H1 (cell line): ENCODE data around the gene ZNF511. TPM values are rescaled to one million over a fixed set of nuclear protein-coding genes. Genes with fewer than 3 reads are reported as not detected.

ENCODE experiments used
- CTCF ChIA-PET: fragments of 300-600 bp; sonication (Branson Sonifier 250); formaldehyde crosslinking; loops from one replicate; lab custom pipeline; 2021; ENCODE audit not compliant: partially characterized antibody; lab: Charles Lee
- POLR2A ChIA-PET: fragments of 300-600 bp; sonication (Branson Sonifier 250); formaldehyde crosslinking; loops from one replicate; lab custom pipeline; 2021; ENCODE audit warnings: inconsistent platforms; ENCODE audit not compliant: partially characterized antibody; lab: Charles Lee
- DNase-seq, 2 experiments: peaks; one replicate each; pipeline versions ENCODE4 v3.0.0 to v3.0.0-alpha.2; 2010 to 2022; ENCODE audit warnings: low spot score in 2 of 2, low read depth in 1 of 2, mixed read lengths in 1 of 2
- FAIRE-seq: peaks from 2 replicates; lab custom pipeline; 2011; peaks lifted over from hg19 to GRCh38; lab: Jason Lieb, UNC
- H2AFZ ChIP-seq: 2 replicates; pipeline ENCODE4 v1.8.1; 2012; ENCODE audit warnings: low read length, inconsistent platforms
- H2AK5ac ChIP-seq: 2 replicates; pipeline ENCODE4 v1.6.1; 2013; ENCODE audit warnings: low read depth, low read length
- H2BK120ac ChIP-seq: replicated peaks from 2 replicates; pipeline ENCODE3; 2013; ENCODE audit warnings: low read depth, low read length, inconsistent platforms
- H2BK12ac ChIP-seq: 2 replicates; pipeline ENCODE4 v1.6.1; 2013; ENCODE audit warnings: low read depth, low read length
- H2BK15ac ChIP-seq: 2 replicates; pipeline ENCODE4 v1.6.1; 2013; ENCODE audit warnings: low read length
- H2BK20ac ChIP-seq: 2 replicates; pipeline ENCODE4 v1.6.1; 2013; ENCODE audit warnings: low read length
- H2BK5ac ChIP-seq: 2 replicates; pipeline ENCODE4 v1.6.1; 2013; ENCODE audit warnings: low read depth, low read length
- H3K14ac ChIP-seq: 2 replicates; pipeline ENCODE4 v1.6.1; 2013; ENCODE audit warnings: inconsistent platforms; ENCODE audit not compliant: insufficient read length
- H3K18ac ChIP-seq: 2 replicates; pipeline ENCODE4 v1.6.1; 2013; ENCODE audit warnings: low read length; ENCODE audit errors: extremely low read depth
- H3K23ac ChIP-seq: 2 replicates; pipeline ENCODE4 v1.6.1; 2013; ENCODE audit warnings: inconsistent platforms; ENCODE audit not compliant: insufficient read length
- H3K23me2 ChIP-seq: 2 replicates; pipeline ENCODE4 v1.6.1; 2013; ENCODE audit warnings: low read depth, low read length
- H3K27ac ChIP-seq: 2 replicates; pipeline ENCODE4 v1.6.1; 2011; ENCODE audit warnings: low read depth, low read length, inconsistent platforms
- H3K27me3 ChIP-seq, 4 experiments: replicated peaks in 1 of 4; 1 replicate in 1 of 4; 2 replicates in 3 of 4; pipeline versions ENCODE4 v1.6.1 to v1.8.1; 2011 to 2013; ENCODE audit warnings: low read length in 3 of 4, mild to moderate bottlenecking in 3 of 4, inconsistent platforms in 2 of 4, mixed read lengths in 2 of 4, moderate library complexity in 1 of 4; ENCODE audit not compliant: control insufficient read depth in 3 of 4, insufficient read depth in 3 of 4; ENCODE audit errors: extremely low read depth in 1 of 4
- H3K36me3 ChIP-seq, 4 experiments: 2 replicates each; pipeline versions ENCODE4 v1.6.1 to v1.8.1; 2011 to 2013; ENCODE audit warnings: mild to moderate bottlenecking in 4 of 4, low read length in 3 of 4, moderate library complexity in 2 of 4, control low read depth in 1 of 4, inconsistent platforms in 1 of 4; ENCODE audit not compliant: insufficient read depth in 4 of 4, control insufficient read depth in 2 of 4
- H3K4ac ChIP-seq: replicated peaks from 2 replicates; pipeline ENCODE3; 2013; ENCODE audit warnings: low read length, low read depth, mixed read lengths, inconsistent platforms; ENCODE audit not compliant: insufficient read length
- H3K4me1 ChIP-seq, 4 experiments: replicated peaks in 1 of 4; 1 replicate in 1 of 4; 2 replicates in 3 of 4; pipeline versions ENCODE4 v1.6.1 to v1.8.1; 2011 to 2013; ENCODE audit warnings: low read length in 3 of 4, inconsistent platforms in 2 of 4, mixed read lengths in 1 of 4; ENCODE audit not compliant: insufficient read depth in 4 of 4, control insufficient read depth in 3 of 4
- H3K4me2 ChIP-seq, 2 experiments: 2 replicates each; pipeline versions ENCODE4 v1.6.1 to v1.8.1; 2011 to 2013; ENCODE audit warnings: low read depth in 2 of 2, low read length in 2 of 2, control low read depth in 1 of 2, inconsistent platforms in 1 of 2, mild to moderate bottlenecking in 1 of 2; ENCODE audit not compliant: insufficient read depth in 1 of 2
- H3K4me3 ChIP-seq, 4 experiments: fragments of 200-600, 300-600 bp in 1 of 4; sonication (generic), shearing (Covaris generic), sonication (Bioruptor Twin) in 1 of 4; 2 replicates each; pipeline versions ENCODE4 v1.5.1 to v1.8.1; 2011 to 2016; ENCODE audit warnings: low read length in 4 of 4, low read depth in 3 of 4, control low read depth in 2 of 4, inconsistent platforms in 2 of 4, mild to moderate bottlenecking in 2 of 4, mixed read lengths in 1 of 4, moderate library complexity in 1 of 4; ENCODE audit not compliant: insufficient read depth in 2 of 4; ENCODE audit errors: extremely low read depth in 1 of 4
- H3K56ac ChIP-seq: replicated peaks from 2 replicates; pipeline ENCODE3; 2013; ENCODE audit warnings: low read depth, mild to moderate bottlenecking, mixed read lengths, low read length, inconsistent platforms; ENCODE audit not compliant: insufficient read length
- H3K79me1 ChIP-seq: 2 replicates; pipeline ENCODE4 v1.6.1; 2013; ENCODE audit warnings: low read depth, low read length, control low read depth
- H3K79me2 ChIP-seq, 2 experiments: 2 replicates each; pipeline versions ENCODE4 v1.6.1 to v1.8.1; 2012 to 2013; ENCODE audit warnings: low read length in 2 of 2, mild to moderate bottlenecking in 2 of 2, inconsistent platforms in 1 of 2; ENCODE audit not compliant: insufficient read depth in 2 of 2, control insufficient read depth in 1 of 2
- H3K9ac ChIP-seq, 4 experiments: replicated peaks in 1 of 4; 1 replicate in 1 of 4; 2 replicates in 3 of 4; pipeline versions ENCODE4 v1.6.1 to v1.8.1; 2011 to 2013; ENCODE audit warnings: low read depth in 3 of 4, low read length in 3 of 4, control low read depth in 2 of 4, mild to moderate bottlenecking in 2 of 4, moderate library complexity in 2 of 4, inconsistent platforms in 1 of 4; ENCODE audit errors: extremely low read depth in 1 of 4
- H3K9me3 ChIP-seq, 2 experiments: 2 replicates each; pipeline versions ENCODE4 v1.6.1 to v1.8.1; 2012 to 2013; ENCODE audit warnings: mild to moderate bottlenecking in 2 of 2, moderate library complexity in 2 of 2, control low read depth in 1 of 2, inconsistent platforms in 1 of 2, low read depth in 1 of 2, low read length in 1 of 2, mixed read lengths in 1 of 2; ENCODE audit not compliant: insufficient read depth in 2 of 2
- H4K20me1 ChIP-seq, 2 experiments: replicated peaks in 1 of 2; 2 replicates each; pipeline versions ENCODE3 to v1.8.1; 2011 to 2013; ENCODE audit warnings: inconsistent platforms in 2 of 2, low read length in 2 of 2, mild to moderate bottlenecking in 1 of 2; ENCODE audit not compliant: insufficient read depth in 2 of 2, control insufficient read depth in 1 of 2
- H4K5ac ChIP-seq: 2 replicates; pipeline ENCODE4 v1.6.1; 2013; ENCODE audit warnings: low read length, low read depth, mixed read lengths, inconsistent platforms; ENCODE audit not compliant: insufficient read length
- H4K8ac ChIP-seq: 2 replicates; pipeline ENCODE4 v1.8.0; 2013; ENCODE audit warnings: mild to moderate bottlenecking, moderate library complexity, low read length, inconsistent platforms; ENCODE audit not compliant: insufficient read depth; ENCODE audit errors: extremely low read depth
- H4K91ac ChIP-seq: replicated peaks from 2 replicates; pipeline ENCODE3; 2013; ENCODE audit warnings: low read length, mixed read lengths, inconsistent platforms; ENCODE audit not compliant: insufficient read length
- BCL11A ChIP-seq, 2 experiments: IDR thresholded peaks; one replicate each; pipeline ENCODE4 v1.6.1; 2011; ENCODE audit warnings: low read depth in 2 of 2, low read length in 2 of 2, mild to moderate bottlenecking in 2 of 2
- EZH2 ChIP-seq: fragments of 200-600 bp; sonication (generic); IDR thresholded peaks from 2 replicates; pipeline ENCODE4 v1.7.1; 2012; ENCODE audit warnings: low read depth, mild to moderate bottlenecking, moderate library complexity, low read length, inconsistent platforms; ENCODE audit not compliant: severe bottlenecking
- HDAC2 ChIP-seq, 2 experiments: fragments of 300-600 bp in 1 of 2; sonication (generic) in 1 of 2; IDR thresholded peaks; 2 replicates each; pipeline ENCODE4 v1.6.1; 2011 to 2012; ENCODE audit warnings: low read depth in 2 of 2, low read length in 2 of 2, mild to moderate bottlenecking in 2 of 2, moderate library complexity in 2 of 2, borderline replicate concordance in 1 of 2, inconsistent platforms in 1 of 2
- JUN ChIP-seq: IDR thresholded peaks from 2 replicates; pipeline ENCODE4 v1.6.1; 2011; ENCODE audit warnings: low read depth, mild to moderate bottlenecking, improper control_type of control experiment, low read length
- KDM1A ChIP-seq: fragments of 200-600, 300-600 bp; sonication (generic); IDR thresholded peaks from 2 replicates; pipeline ENCODE4 v1.7.1; 2016; ENCODE audit warnings: mild to moderate bottlenecking, low read length, borderline replicate concordance
- KDM5A ChIP-seq: fragments of 200-600 bp; IDR thresholded peaks from 2 replicates; pipeline ENCODE4 v1.7.1; 2012; ENCODE audit warnings: mild to moderate bottlenecking, low read length, inconsistent platforms, mixed read lengths
- NANOG ChIP-seq: IDR thresholded peaks from 2 replicates; pipeline ENCODE4 v1.6.1; 2011; ENCODE audit warnings: low read length, low read depth, mild to moderate bottlenecking, inconsistent platforms; ENCODE audit not compliant: insufficient read depth, poor library complexity, severe bottlenecking
- POU5F1 ChIP-seq: IDR thresholded peaks from 2 replicates; pipeline ENCODE4 v1.6.1; 2011; ENCODE audit warnings: low read depth, mild to moderate bottlenecking, low read length, moderate library complexity
- RFX5 ChIP-seq: IDR thresholded peaks from 2 replicates; pipeline ENCODE4 v1.6.1; 2011; ENCODE audit warnings: low read depth, low read length, improper control_type of control experiment, borderline replicate concordance
- RXRA ChIP-seq: IDR thresholded peaks from 2 replicates; pipeline ENCODE4 v1.6.1; 2011; ENCODE audit warnings: low read depth, mild to moderate bottlenecking, low read length, moderate library complexity; ENCODE audit not compliant: insufficient read depth
- WGBS, 2 experiments: shearing (Covaris generic) in 1 of 2; methylation state at CpG; one replicate each; pipeline versions ENCODE4 v1.1.6 to v1.1.7; 2013 to 2015; ENCODE audit warnings: low lambda C conversion rate in 2 of 2, mixed read lengths in 2 of 2, inconsistent platforms in 1 of 2, low coverage in 1 of 2, missing lambda C conversion rate in 1 of 2; ENCODE audit not compliant: insufficient replicate concordance in 2 of 2, insufficient coverage in 1 of 2, insufficient read length in 1 of 2; ENCODE audit errors: extremely low coverage in 1 of 2, missing lambda C conversion rate in 1 of 2; 5-methylcytosine and 5-hydroxymethylcytosine counted together
- polyA plus RNA-seq, 7 experiments: library from polyadenylated mRNA; depleted of rRNA in 3 of 7; stranded (reverse) in 5 of 7; unstranded in 2 of 7; fragments of >200 nt in 5 of 7; fragments of 200-250 nt in 2 of 7; gene quantifications; 1 replicate in 5 of 7; 2 replicates in 1 of 7; 4 replicates in 1 of 7; pipeline versions ENCODE4 v1.2.1 to v1.2.3, GENCODE V29; 2011 to 2013; ENCODE audit warnings: missing spikeins in 2 of 7, mixed read lengths in 2 of 7
- total RNA-seq: library from RNA; stranded (reverse); fragmentation: NEBNext Ultra II Directional; extraction: Animal tissue kit (Norgen Biotek cat#: 25700); gene quantifications from 2 replicates; pipeline ENCODE4 v1.2.1, GENCODE V29; 2021

The ZNF511 gene
- total and polyA plus RNA-seq, 2 of the 8 experiments (the other 6 are each of a cell fraction or from before 2014, with no cell fraction given), result 55.4 to 71.7 TPM

DNA sequence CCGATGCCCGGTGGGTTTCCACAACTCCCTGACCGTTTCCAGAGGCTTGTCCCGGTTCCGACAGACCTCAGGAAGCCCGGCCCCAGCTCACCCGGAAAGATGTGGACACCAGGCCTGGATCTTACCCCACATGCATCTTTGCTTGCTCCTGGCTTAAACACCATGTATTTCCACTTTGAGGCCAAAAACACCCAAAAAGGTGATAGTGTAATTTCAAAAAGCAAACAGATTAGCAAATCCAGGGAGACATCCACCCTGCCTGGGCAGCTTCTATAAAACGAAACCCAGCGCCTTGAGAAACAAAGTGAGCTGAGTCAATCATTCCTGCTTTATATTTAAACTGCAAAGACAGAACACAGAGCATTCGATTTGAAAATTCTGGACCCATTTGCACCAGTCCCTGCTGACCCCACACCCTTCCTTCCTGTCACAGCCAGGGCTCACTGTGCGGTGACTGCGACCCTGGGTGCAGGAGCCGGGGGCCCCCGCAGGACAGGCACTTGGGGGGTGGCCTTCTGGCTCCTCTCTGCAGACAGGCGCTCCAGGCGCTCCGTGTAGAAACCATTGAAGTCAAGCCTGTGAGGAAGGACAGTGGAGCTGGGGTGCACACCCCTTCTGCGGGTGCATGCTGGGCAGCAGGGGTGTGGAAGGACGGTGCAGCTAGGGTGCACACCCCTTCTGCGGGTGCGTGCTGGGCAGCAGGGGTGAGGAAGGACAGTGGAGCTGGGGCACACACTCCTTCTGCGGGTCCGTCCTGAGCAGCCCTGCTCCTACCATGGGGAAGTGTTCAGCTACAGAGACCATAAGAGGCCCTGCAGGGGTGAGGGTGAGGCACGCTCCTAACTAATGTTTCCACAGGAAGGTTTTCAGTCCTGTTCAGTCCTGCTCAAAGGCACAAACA lies 29.1 kb upstream of the ZNF511 start:
- H3K4ac ChIP-seq, result no peak overlapping the region
- H3K27me3 ChIP-seq, result peaks cover 0 to 7% (median 4%) of the 10 kb centered on the region in 4 experiments; a peak in 6 of 7 replicates
- no peak overlapping the region for H3K23ac ChIP-seq
- no peaks in the 10 kb centered on the region for H3K79me2 ChIP-seq
- H3K4me1 ChIP-seq, result peaks cover 0 to 13% (median 7%) of the 10 kb centered on the region in 4 experiments; a peak in 5 of 7 replicates
- H3K4me3 ChIP-seq, result no peak overlapping the region
- H2AK5ac ChIP-seq, result no peak overlapping the region
- no peak overlapping the region for H2BK120ac ChIP-seq
- ChIA-PET POLR2A (interaction anchor here (1.2 kb wide), 1 partner anchor 64 kb away, joined by 3 read pairs; no protein-coding TSS in a partner anchor), CTCF (interaction anchor here (1.1 to 1.5 kb wide), 2 partner anchors 13 to 33 kb away, joined by 3 to 4 read pairs; no protein-coding TSS in a partner anchor)
- H3K4me2 ChIP-seq, result no peak overlapping the region
- no peak overlapping the region for H3K27ac ChIP-seq
- H4K5ac ChIP-seq, result no peak overlapping the region
- H2BK15ac ChIP-seq, result no peak overlapping the region
- peaks cover 5% of the 10 kb centered on the region; the same call in 1 of the 2 replicates for H3K23me2 ChIP-seq
- TF ChIP-seq KDM5A (no peak), KDM1A (no peak), NANOG (no peak), RFX5 (no peak), JUN (no peak), EZH2 (no peak), BCL11A (IDR thresholded peaks at IDR 0.05; ENCODE audit: low read depth in 2 of 2, low read length in 2 of 2) (no peak), POU5F1 (no peak), RXRA (no peak), HDAC2 (IDR thresholded peaks at IDR 0.05; ENCODE audit: borderline replicate concordance in 1 of 2, low read depth in 2 of 2, low read length in 2 of 2) (no peak)
- no peaks in the 10 kb centered on the region for H3K79me1 ChIP-seq
- peaks cover 4 to 30% (median 17%) of the 10 kb centered on the region in 4 experiments; a peak in 6 of 8 replicates for H3K36me3 ChIP-seq
- no peak overlapping the region for H4K8ac ChIP-seq
- no peak overlapping the region for H2BK5ac ChIP-seq
- H2BK12ac ChIP-seq, result no peak overlapping the region
- no peaks in the 10 kb centered on the region for H3K9me3 ChIP-seq
- no peak overlapping the region for H2BK20ac ChIP-seq
- H2AFZ ChIP-seq, result no peak overlapping the region
- H3K56ac ChIP-seq, result no peak overlapping the region
- H3K18ac ChIP-seq, result no peak overlapping the region
- H3K9ac ChIP-seq, result no peak overlapping the region
- H4K20me1 ChIP-seq, result peaks cover 0 to 9% of the 10 kb centered on the region in 2 experiments
- H3K14ac ChIP-seq, result no peak overlapping the region
- WGBS, 2 experiments, result 93% methylated on average over 21 of the region's 24 CpGs; no CpG with 5 or more reads in 1 of the 2 experiments
- DNase-seq, result no peak
- no peak overlapping the region for H4K91ac ChIP-seq
- FAIRE-seq, result no peak
